Measurements from ENCODE around the gene RBFOX1. TPM values are rescaled to one million over a fixed set of nuclear protein-coding genes. Genes with fewer than 3 reads are reported as not detected.

The RBFOX1 gene
- total RNA-seq, 1 experiment from 2014 or later = not detected

DNA sequence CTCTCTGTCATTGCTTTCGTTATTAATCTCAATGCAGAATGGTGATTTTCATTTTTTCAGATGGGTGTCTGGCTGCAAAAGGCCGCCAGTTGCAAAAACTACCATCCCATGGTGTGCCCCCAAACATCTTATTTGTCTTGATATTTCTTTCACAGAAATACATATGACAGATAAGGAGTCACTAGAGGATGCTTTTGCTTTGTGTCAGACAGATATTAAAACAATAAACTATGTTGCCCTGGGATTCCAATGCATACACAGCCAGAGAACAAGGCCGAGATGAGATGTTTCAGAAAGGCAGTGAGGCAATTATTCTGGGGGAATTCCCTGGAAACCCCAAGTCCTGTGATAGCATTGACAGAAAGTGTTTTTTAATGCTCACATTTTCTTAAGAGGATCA, 307.7 kb downstream of the RBFOX1 start:
- Histone ChIP-seq H3K9ac (ENCODE audit: low read length) (no peak overlapping the region), H4K20me1 (ENCODE audit: insufficient read depth) (no peaks in the 10 kb centered on the region), H3K9me3 (ENCODE audit: control insufficient read depth in 1 of 2, insufficient read depth in 1 of 2, low read depth in 1 of 2, low read length in 2 of 2) (peaks cover 5 to 30% of the 10 kb centered on the region in 2 experiments; a peak in 2 of 4 replicates), H3K36me3 (ENCODE audit: control insufficient read depth in 1 of 2, insufficient read depth in 2 of 2, low read length in 2 of 2) (no peaks in the 10 kb centered on the region), H3K27ac (ENCODE audit: low read depth, low read length) (no peak overlapping the region), H3K4me1 (ENCODE audit: control insufficient read depth in 1 of 2, insufficient read depth in 2 of 2, low read length in 2 of 2) (no peaks in the 10 kb centered on the region), H3K79me2 (ENCODE audit: insufficient read depth, low read length) (no peaks in the 10 kb centered on the region), H2AFZ (ENCODE audit: low read depth, low read length, poor library complexity, severe bottlenecking) (no peak overlapping the region), H3K4me2 (ENCODE audit: low read length) (no peak overlapping the region), H3K4me3 (replicated peaks in 1 of 2; ENCODE audit: low read depth in 1 of 2, low read length in 2 of 2) (no peak overlapping the region), H3K27me3 (ENCODE audit: insufficient read depth, low read length) (no peaks in the 10 kb centered on the region), H3K9me2 (ENCODE audit: insufficient read depth) (no peaks in the 10 kb centered on the region)
- POLR2A ChIA-PET = no interaction called here
- ATAC-seq (no peak), DNase-seq (ENCODE audit: low read depth, low spot score) (no peak)
- no TSS peak for BruUV-seq (replicated peaks)
- no peak for TF ChIP-seq CTCF (IDR thresholded peaks at IDR 0.05 in 2 of 3, conservative IDR thresholded peaks at IDR 0.05 in 1 of 3; ENCODE audit: borderline replicate concordance in 1 of 3, insufficient read depth in 1 of 3, low read depth in 2 of 3, low read length in 2 of 3)
- no peak for TF ChIP-seq EZH2 (IDR thresholded peaks at IDR 0.05)
- no peak for TF ChIP-seq EGR1 (IDR thresholded peaks at IDR 0.05; ENCODE audit: low read depth)
- TF ChIP-seq CEBPB (IDR thresholded peaks at IDR 0.05; ENCODE audit: low read depth) = no peak
- no peak for TF ChIP-seq SP1 (IDR thresholded peaks at IDR 0.05; ENCODE audit: low read depth)
- TF ChIP-seq ATF3 (IDR thresholded peaks at IDR 0.05) = no peak
- no peak for TF ChIP-seq SRF (IDR thresholded peaks at IDR 0.05; ENCODE audit: low read depth)
- no peak for TF ChIP-seq POLR2AphosphoS5 (IDR thresholded peaks at IDR 0.05; ENCODE audit: low read depth, low read length)
- no peak for TF ChIP-seq YY1 (IDR thresholded peaks at IDR 0.05; ENCODE audit: extremely low read depth, insufficient replicate concordance, low read depth, low read length)
- TF ChIP-seq SIN3A (IDR thresholded peaks at IDR 0.05; ENCODE audit: low read depth) = no peak
- CTCF ChIA-PET = no interaction called here
- intact Hi-C loops (cut with micrococcal nuclease) = no loop called here
- RAD21 ChIA-PET (ENCODE audit: low non-redundant PET in 1 of 2, low total read pairs in 2 of 2, uncharacterized antibody in 2 of 2, unreplicated experiment in 2 of 2) = no interaction called here
